ENCODE data around the gene BEX4.

Gene BEX4

DNA sequence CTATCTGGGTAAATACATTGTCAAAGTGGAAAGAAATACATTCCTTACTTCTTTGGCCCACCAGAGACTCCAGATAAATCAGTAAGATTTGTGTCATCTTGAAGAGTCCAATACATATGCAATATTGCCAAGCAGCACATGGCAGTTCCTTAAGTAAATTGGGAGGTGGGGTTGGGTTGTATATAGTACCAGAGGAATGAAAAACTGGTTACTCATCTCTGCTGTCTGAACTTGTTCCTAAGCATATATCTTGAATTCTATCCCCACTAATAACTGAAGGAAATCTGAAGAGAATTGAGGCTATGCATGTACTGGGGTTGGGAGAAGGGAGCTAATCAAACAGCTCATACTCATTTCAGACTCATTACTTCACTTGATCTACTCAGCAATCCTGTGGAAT lies 25.2 kb downstream of the BEX4 start:
- no peak for FAIRE-seq

DNA sequence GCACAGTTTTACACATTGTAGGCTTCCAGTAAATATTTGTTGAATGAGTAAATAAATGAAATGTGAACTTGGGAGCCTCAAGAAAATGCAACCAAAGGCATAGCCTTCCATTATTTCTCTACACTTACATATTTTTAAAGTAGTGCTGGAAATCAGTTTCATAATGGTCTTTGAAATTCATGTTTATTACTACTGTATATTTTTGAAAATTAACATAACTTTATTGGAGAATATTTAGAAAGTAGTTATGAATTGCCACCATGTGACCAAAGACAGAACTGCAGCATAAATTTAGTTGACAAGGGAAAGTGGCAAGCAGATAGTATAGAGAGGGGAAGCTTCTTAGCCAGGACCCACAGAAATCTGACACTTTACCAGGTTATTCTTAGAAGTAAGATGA lies 33.6 kb downstream of the BEX4 start:
- FAIRE-seq, result peak; percentile 80

DNA sequence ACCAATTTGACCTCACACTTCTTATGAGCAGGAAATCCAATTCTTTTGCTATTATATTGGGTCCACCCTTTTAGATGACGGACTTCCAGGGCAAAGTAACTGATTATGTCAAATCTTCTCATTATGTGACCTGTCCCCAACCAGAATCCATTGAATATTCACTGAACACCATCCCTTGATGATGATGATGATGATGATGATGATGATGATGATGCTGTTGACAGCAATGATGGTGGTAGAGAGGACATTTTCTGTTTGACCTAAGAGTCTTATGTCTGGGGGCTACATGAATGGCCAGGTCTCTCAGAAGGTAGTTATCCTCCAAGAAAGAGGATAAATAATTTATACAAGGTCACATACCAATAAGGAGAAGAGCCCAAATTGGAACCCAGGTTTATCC lies 34.9 kb downstream of the BEX4 start:
- FAIRE-seq, result no peak

DNA sequence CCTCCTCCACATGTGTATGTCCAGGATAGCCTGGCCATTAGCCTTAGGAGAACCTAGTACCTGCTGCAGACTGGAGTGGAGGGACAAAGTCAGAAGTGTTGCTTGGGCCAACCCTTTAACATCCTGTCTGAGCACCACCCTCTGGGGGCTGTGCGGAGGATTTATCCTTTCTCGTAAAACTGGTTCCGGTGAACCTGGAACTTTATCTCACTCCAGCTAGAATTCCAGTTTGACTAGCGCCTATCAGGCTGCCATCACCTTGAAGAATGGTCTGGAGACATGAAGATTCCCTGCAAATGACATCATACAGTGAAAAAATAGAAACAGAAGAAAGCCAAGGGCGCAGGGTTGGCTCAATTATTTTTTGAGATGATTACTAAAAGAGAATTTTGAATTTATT lies 36.1 kb downstream of the BEX4 start:
- FAIRE-seq, result no peak

DNA sequence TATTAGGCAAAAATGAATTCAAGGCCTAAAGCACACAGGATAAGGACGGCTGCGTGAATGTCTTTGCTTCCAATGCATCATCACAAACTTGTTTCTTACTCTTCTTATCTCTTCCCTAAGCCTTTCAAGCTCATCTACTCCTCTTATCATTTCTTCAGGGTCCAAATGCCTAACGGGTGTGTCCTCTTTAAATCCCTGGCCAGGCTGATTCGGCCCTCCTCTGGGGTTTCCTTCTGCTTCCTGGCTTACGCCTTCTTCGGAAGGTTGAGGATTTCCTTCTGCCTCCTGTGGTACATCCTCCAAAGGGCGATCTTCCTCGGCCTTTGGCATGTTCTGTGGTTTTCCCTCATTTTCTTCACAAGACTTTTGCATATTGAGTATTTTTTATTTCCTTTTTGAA lies 38.7 kb downstream of the BEX4 start:
- no peak for FAIRE-seq

DNA sequence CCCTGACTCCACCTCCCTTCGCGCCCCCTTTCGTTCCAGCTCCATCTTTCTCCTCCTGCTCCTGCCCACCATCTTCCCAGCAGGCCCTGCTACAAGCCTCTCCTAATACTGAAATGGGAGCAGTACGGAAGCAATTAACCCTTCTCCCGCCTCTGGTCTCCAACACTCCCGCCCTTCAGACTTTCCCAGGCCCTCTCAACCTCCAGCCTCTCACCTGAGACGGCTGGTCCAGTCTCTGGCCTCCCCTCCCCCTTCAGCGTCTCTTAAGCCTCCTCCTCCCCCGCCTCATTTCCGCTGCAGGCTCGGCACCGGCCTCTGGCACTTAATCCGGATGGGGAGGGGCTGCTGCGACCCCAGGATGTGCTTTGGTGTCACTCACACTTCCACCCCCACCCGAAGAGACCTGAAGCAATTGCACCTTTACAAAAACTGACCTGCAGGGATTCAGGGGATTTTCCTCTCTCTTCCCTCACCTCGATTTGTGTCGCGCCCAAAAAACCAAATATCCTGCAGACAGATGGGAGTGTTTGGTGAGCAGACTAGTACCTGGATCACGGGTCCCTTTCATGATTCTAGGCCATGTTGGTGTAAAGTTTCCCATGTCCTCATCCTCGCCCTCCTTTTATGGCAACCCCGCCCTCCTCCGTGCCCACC lies 39.4 kb downstream of the BEX4 start:
- FAIRE-seq, result no peak

DNA sequence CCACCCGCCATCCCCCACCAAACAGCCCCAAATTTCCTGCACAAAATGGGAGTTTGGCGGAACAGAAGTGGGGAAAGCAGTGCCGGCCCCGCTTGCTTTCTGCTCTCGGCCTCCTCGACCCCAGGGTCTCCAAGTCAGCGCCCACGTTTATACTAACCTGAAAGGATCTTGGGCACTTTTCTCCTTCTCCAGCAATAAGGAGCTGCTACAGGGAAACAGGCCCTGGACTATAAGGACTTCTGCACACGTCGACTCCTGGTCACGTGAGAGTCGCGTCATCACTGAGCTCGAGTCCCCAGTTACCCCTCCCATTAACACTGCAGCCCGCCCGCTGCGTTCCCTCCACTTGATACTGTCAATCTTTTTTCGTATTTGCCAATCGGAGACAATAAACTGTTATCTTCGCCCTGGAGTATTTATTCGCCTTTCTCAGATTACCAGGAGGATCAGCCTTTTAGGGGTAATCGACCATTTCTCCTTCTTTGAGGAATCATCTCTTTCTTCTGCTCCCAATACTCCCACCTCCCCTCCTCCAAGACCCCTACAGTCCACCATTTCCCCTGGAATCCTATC lies 40.1 kb downstream of the BEX4 start, which contains the start of gene TCEAL8:
TSS of gene TCEAL8 (minus strand) at position 235 of the 573 bp plus-strand sequence. CDS start 1,176 bp downstream, outside the sequence.
- no peak for FAIRE-seq

DNA sequence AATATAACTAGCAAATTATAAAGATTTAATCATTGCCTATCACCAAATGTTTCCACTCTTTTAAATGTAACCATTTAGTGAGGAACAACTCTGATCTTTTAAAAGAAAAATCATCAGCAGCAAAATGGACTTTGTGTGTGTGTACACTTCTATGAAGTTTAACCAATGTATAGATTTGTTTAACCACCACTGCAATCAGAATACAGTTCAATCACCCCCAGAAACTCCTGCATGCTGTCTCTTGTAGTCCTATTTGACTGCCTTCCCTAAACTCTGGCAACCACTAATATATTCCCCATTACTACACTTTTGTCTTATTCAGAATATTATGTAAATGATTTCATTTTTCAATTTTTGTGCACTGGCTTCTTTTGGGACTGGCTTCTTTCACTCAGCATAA lies 41.7 kb downstream of the BEX4 start:
- FAIRE-seq, result no peak

DNA sequence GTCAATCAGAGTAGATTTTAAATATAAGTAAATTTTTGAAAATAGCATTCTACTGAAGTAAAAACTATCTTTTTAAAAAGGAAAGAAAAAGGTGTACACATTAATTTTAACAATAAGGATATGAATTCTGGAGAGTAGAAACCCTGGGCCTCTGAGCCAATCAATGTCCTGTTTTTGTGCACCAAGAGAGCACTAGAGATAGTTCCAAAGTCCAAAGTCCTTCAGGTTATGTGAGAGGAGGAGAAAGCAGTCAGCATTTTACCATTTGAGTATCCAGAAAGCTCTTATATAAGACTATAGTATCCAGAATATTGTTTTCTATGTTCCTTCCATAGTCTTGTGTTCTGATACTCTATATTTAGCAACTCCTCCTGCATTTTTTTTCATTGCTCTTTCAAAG lies 43.4 kb downstream of the BEX4 start:
- peak; percentile 5 for FAIRE-seq
